PC-3 (cell line): ENCODE data around the gene PCP4L1. TPM values are rescaled to one million over a fixed set of nuclear protein-coding genes. Genes with fewer than 3 reads are reported as not detected.

Experiments used
- ATAC-seq: fragments of 200-7000 bp; cut with Tn5 transposase; 2 replicates; pipeline ENCODE4 v1.9.1; 2020; ENCODE audit warnings: mild to moderate bottlenecking, moderate library complexity
- BruUV-seq: library from RNA; stranded (reverse); fragments of 400-500 nt; replicated peaks from 2 replicates; lab custom pipeline; 2021; lab: Mats Ljungman, UMichigan
- CTCF ChIA-PET: fragments of 300-600 bp; sonication (Branson Sonifier 250); formaldehyde crosslinking; loops from one replicate; lab custom pipeline; 2022; ENCODE audit warnings: antibody characterized with exemption; lab: Charles Lee
- POLR2A ChIA-PET: fragments of 300-600 bp; sonication (Branson Sonifier 250); formaldehyde crosslinking; loops from one replicate; lab custom pipeline; 2022; ENCODE audit warnings: antibody characterized with exemption; ENCODE audit not compliant: unreplicated experiment; lab: Charles Lee
- DNase-seq: peaks from one replicate; pipeline ENCODE4 v3.0.0-alpha.2; 2015
- H2AFZ ChIP-seq: fragments of 300-600 bp; sonication (generic); 2 replicates; pipeline ENCODE4 v1.6.0; 2016; ENCODE audit warnings: antibody characterized with exemption, low read length
- H3F3A ChIP-seq: fragments of 300-600 bp; sonication (generic); one replicate; pipeline ENCODE4 v1.6.0; 2017; ENCODE audit warnings: antibody characterized with exemption, low read length, control low read depth, mild to moderate bottlenecking; ENCODE audit not compliant: unreplicated experiment
- H3K27ac ChIP-seq: fragments of 300-600 bp; sonication (generic); 2 replicates; pipeline ENCODE4 v1.5.1; 2016; ENCODE audit warnings: mild to moderate bottlenecking, low read length
- H3K27me3 ChIP-seq: fragments of 300-600 bp; sonication (generic); 2 replicates; pipeline ENCODE4 v1.6.1; 2016; ENCODE audit warnings: low read length, mixed read lengths
- H3K36me3 ChIP-seq: fragments of 300-600 bp; sonication (generic); 2 replicates; pipeline ENCODE4 v1.6.1; 2016; ENCODE audit warnings: low read depth, mixed run types, low read length, mixed read lengths
- H3K4me1 ChIP-seq: fragments of 300-600 bp; sonication (generic); 2 replicates; pipeline ENCODE4 v1.5.1; 2016; ENCODE audit warnings: low read length; ENCODE audit not compliant: insufficient read depth
- H3K4me2 ChIP-seq: fragments of 300-600 bp; sonication (generic); 2 replicates; pipeline ENCODE4 v1.6.0; 2016; ENCODE audit warnings: low read length
- H3K4me3 ChIP-seq: fragments of 300-600 bp; sonication (generic); 2 replicates; pipeline ENCODE4 v1.5.1; 2016; ENCODE audit warnings: mild to moderate bottlenecking, low read length, mixed read lengths
- H3K79me2 ChIP-seq: fragments of 300-600 bp; sonication (generic); 2 replicates; pipeline ENCODE4 v1.6.1; 2017; ENCODE audit warnings: low read length, mixed read lengths
- H3K9ac ChIP-seq: fragments of 300-600 bp; sonication (generic); 2 replicates; pipeline ENCODE4 v1.6.0; 2016; ENCODE audit warnings: mild to moderate bottlenecking, low read length
- H3K9me2 ChIP-seq: fragments of 300-600 bp; sonication (generic); replicated peaks from 2 replicates; pipeline ENCODE4 v1.6.1; 2016; ENCODE audit warnings: mixed run types, low read length, mixed read lengths
- H3K9me3 ChIP-seq: fragments of 300-600 bp; sonication (generic); 2 replicates; pipeline ENCODE4 v1.6.1; 2016; ENCODE audit warnings: low read length, mixed read lengths
- H4K20me1 ChIP-seq: fragments of 300-600 bp; sonication (generic); 2 replicates; pipeline ENCODE4 v1.6.1; 2016; ENCODE audit warnings: low read length, mixed read lengths
- EZH2 ChIP-seq: fragments of 300-600 bp; sonication (generic); IDR thresholded peaks from one replicate; pipeline ENCODE4 v1.6.1; 2017; ENCODE audit warnings: antibody characterized with exemption, mild to moderate bottlenecking, low read length; ENCODE audit not compliant: unreplicated experiment
- EZH2phosphoT487 ChIP-seq: fragments of 300-600 bp; sonication (generic); IDR thresholded peaks from 2 replicates; pipeline ENCODE4 v1.6.1; 2018; ENCODE audit warnings: mild to moderate bottlenecking, antibody characterized with exemption, low read length, borderline replicate concordance
- intact Hi-C: fragments of 100-400 bp; cut with micrococcal nuclease; formaldehyde crosslinking; loops from 2 replicates; pipeline ENCODE4 v1.9.0; 2023
- total RNA-seq: library from RNA; depleted of rRNA; stranded (reverse); fragments of >200 nt; gene quantifications from 2 replicates; pipeline ENCODE4 v1.2.3, GENCODE V29; 2014
- TF ChIP-seq, protein P1 (sequence below): fragments of 300-600 bp; sonication (generic); conservative IDR thresholded peaks from 2 replicates; pipeline ENCODE4 v1.5.1; 2017; ENCODE audit warnings: antibody characterized with exemption, low read depth, mild to moderate bottlenecking, low read length

Gene PCP4L1
- total RNA-seq, 1 experiment from 2014 or later, result 0.07 TPM

DNA sequence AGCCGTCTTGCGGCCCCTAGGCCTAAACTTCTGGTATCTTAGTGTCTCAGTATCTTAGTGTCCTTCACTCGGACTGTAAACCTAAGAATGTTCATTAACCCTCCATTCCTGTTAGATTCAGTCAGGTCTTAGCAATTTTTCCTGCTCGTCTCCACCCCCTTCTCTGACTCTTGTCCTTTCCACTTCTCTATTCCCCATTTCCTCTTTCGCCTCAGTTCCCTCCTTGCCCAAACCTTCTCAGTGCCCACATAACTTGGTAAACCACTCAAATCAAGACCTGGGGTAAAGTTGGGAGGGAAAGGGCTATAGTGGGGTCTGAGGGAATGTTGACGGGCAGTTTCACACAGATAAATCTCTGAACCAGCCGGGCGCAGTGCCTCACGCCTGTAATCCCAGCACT lies 44.2 kb upstream of the PCP4L1 start:
- DNase-seq (no peak), ATAC-seq (no peak)
- Histone ChIP-seq H3K36me3 (peaks cover 51% of the 10 kb centered on the region), H3K27ac (no peak overlapping the region), H3K9me2 (no peaks in the 10 kb centered on the region), H2AFZ (no peak overlapping the region), H3K9ac (no peak overlapping the region), H3F3A (peaks cover under 1% of the 10 kb centered on the region), H3K9me3 (no peaks in the 10 kb centered on the region), H3K79me2 (no peaks in the 10 kb centered on the region), H3K4me3 (no peak overlapping the region), H3K4me1 (no peaks in the 10 kb centered on the region), H3K4me2 (no peak overlapping the region), H3K27me3 (no peaks in the 10 kb centered on the region), H4K20me1 (no peaks in the 10 kb centered on the region)
- POLR2A ChIA-PET, result no interaction called here
- TF ChIP-seq, protein P1, sequence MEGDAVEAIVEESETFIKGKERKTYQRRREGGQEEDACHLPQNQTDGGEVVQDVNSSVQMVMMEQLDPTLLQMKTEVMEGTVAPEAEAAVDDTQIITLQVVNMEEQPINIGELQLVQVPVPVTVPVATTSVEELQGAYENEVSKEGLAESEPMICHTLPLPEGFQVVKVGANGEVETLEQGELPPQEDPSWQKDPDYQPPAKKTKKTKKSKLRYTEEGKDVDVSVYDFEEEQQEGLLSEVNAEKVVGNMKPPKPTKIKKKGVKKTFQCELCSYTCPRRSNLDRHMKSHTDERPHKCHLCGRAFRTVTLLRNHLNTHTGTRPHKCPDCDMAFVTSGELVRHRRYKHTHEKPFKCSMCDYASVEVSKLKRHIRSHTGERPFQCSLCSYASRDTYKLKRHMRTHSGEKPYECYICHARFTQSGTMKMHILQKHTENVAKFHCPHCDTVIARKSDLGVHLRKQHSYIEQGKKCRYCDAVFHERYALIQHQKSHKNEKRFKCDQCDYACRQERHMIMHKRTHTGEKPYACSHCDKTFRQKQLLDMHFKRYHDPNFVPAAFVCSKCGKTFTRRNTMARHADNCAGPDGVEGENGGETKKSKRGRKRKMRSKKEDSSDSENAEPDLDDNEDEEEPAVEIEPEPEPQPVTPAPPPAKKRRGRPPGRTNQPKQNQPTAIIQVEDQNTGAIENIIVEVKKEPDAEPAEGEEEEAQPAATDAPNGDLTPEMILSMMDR, result no peak
- TF ChIP-seq EZH2phosphoT487, result no peak
- no peak for TF ChIP-seq EZH2
- BruUV-seq, result no TSS peak
- intact Hi-C loops, result no loop called here
- CTCF ChIA-PET, result no interaction called here

DNA sequence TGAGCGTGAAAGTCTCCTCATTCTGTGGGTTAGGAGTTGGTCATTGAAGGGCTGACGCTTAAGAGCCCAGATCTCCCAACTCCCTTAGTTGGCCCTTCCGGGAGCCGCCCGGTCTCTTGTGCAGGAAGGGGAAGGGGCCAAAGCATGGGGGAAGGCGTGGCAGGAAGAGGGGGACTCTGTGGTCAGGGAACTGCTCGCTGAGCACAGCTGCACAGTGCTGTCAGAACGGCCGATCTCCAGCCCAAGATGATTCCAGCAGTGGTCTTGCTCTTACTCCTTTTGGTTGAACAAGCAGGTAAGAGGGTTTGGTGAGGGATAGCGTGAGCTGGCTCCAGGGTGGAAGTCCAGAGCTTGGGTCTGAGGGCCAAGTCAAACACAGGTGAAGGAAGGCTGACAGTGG lies 43.5 kb upstream of the PCP4L1 start, which contains the start of gene FCER1G:
FCER1G (plus strand) TSS at position 220 of the 400 bp plus-strand sequence; CDS start at position 247, 27 bp downstream.
- H2AFZ ChIP-seq, result no peak within 1 kb of the TSS
- no TSS peak for BruUV-seq
- peaks cover 45% of the 10 kb centered on the region for H3K36me3 ChIP-seq
- no peaks in the 10 kb centered on the region for H3K9me2 ChIP-seq
- no peak for TF ChIP-seq EZH2
- TF ChIP-seq EZH2phosphoT487, result no peak
- TF ChIP-seq, protein P1, result no peak
- H3K9ac ChIP-seq, result no peak within 1 kb of the TSS
- H3K27ac ChIP-seq, result no peak within 1 kb of the TSS
- no peak within 1 kb of the TSS for H3K4me3 ChIP-seq
- ATAC-seq (no peak), DNase-seq (no peak)
- no peak within 1 kb of the TSS for H3K4me2 ChIP-seq
- ChIA-PET POLR2A (no interaction called here), CTCF (no interaction called here)
- intact Hi-C loops, result no loop called here
- no peaks in the 10 kb centered on the region for H3F3A ChIP-seq
- no peaks in the 10 kb centered on the region for H3K79me2 ChIP-seq
- H3K4me1 ChIP-seq, result no peaks in the 10 kb centered on the region
- H3K27me3 ChIP-seq, result no peaks in the 10 kb centered on the region
- no peaks in the 10 kb centered on the region for H3K9me3 ChIP-seq
- H4K20me1 ChIP-seq, result no peaks in the 10 kb centered on the region

DNA sequence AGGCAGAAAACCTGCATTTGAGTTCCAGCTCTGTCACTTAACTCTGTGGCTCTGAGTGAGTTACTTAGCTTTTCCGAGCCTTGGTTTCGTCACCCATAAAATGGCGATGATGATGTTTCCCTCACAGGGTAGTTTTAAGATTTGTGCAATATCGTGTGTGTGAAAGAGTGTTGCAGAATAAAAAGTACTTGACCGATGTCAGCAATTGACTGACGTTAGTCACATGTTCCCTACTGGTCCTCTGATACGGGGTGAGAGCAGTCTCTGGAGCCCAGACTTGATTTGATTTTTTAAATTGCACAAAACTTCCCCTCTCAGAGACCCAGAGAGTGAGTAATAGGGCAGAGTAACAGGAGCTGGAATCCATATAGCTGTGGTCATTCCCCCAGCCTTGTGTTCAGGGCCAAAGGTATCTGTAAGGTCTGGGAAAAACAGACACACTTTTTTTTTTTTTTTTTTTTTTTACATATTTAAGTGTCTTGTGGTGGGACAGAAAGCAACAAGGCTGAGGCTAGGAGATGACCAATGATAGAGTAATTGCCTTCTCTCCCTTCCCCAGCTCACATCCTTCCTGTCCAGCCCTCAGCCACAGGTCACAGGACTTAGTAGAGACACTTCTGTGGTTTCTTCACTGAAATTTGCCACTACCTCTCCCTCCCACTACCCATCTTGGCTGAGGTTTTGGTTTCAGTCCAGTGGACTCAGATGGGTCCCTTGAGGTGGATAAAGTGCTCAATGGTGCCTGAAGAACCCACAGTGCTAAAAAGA lies 41.4 kb upstream of the PCP4L1 start:
- ChIA-PET CTCF (interaction anchor here (0.8 to 1.0 kb wide), 2 partner anchors 8 to 9 kb away, joined by 3 to 9 read pairs; no protein-coding TSS in a partner anchor), POLR2A (no interaction called here)
- Histone ChIP-seq H3F3A (no peaks in the 10 kb centered on the region), H3K27ac (no peak overlapping the region), H3K27me3 (no peaks in the 10 kb centered on the region), H3K36me3 (peaks cover 26% of the 10 kb centered on the region), H3K4me3 (no peak overlapping the region), H3K4me2 (no peak overlapping the region), H3K9ac (no peak overlapping the region), H3K9me3 (no peaks in the 10 kb centered on the region), H4K20me1 (no peaks in the 10 kb centered on the region), H3K79me2 (no peaks in the 10 kb centered on the region), H3K4me1 (no peaks in the 10 kb centered on the region), H3K9me2 (no peaks in the 10 kb centered on the region), H2AFZ (no peak overlapping the region)
- BruUV-seq, result no TSS peak
- intact Hi-C loops, result no loop called here
- DNase-seq, result no peak
- TF ChIP-seq EZH2 (no peak), EZH2phosphoT487 (no peak)
- TF ChIP-seq, protein P1, result no peak
- peak; percentile 63 for ATAC-seq
